GM10847 (cell line): ENCODE measurements around the gene CACNB2.

Experiments used
- POLR2A ChIP-seq: IDR thresholded peaks from 2 replicates; pipeline ENCODE4 v1.6.1; 2011; ENCODE audit not compliant: insufficient read length; ENCODE audit errors: extremely low read depth

Gene CACNB2

DNA sequence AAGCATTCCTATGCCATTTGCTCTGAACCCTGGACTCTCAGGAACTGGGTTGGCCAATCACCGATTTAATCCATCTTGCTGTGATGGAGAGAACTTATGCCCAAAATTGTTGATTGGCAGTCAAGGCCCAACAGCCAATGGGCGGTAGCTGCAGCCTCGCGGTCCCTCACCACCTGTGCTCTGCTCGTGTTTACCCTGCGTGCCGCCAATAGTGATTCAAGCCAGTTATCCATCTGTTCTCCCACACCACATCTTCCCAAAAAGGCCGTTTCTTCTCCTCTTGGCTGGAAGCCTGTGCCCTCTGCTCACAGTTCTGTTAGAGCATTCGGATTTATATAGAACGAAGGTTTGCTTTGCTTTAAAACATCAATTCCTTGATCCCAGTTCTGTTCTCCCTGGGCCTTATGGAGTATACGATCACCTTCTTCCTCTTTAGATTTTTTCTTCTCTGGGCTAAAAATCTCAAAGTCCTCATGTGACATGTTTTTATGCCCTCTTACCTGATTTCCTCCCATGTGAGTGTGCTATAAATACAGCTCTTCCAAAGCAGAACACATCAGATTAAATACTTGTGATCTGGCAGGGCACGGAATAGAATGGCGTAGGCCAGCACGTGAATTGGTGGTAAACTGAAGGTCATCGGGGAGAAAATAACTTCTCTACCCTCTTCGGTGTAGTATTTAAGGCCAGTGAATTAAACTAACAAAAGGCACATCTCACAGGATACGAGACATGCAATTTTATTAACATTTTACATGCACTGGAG lies 298.3 kb downstream of the CACNB2 start:
- TF ChIP-seq POLR2A = no peak

DNA sequence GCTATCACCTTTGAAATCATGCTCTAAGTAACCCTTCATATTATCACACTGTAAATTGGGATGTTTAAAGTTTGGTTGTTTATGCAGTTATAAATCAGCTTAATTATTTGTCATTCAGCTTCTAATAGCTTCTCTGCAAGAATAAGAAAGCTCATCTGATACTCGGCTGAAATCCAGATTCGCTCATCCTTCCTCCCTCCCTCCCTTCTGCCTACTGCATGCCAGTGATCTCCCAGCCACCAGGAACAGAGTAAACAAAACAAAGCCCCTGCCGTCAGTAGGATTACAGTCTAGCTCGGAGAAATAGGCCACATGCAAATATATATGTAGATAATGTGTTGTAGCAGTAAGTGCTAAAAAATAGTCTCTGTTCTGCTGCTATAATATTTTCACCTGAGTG lies 299.4 kb downstream of the CACNB2 start:
- TF ChIP-seq POLR2A = no peak

DNA sequence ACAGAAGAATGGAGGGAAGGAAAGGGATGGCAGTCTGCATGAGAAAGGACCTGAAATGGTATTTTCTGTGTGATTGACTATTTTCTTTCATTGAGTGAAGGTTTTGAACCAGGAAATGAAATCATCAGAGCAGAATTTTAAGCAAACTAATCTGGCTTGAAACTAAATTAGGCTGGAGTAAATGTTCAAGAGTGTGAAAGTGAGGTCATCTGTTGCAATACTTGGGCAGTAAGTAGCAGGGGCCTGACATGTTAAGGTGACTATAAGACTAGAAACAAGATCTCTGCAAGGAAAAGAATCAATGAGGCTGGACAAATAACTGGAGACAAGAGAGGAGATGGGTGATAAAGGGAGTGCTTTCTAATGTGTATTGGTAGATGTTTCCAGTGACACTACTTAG lies 306.0 kb downstream of the CACNB2 start:
- no peak for TF ChIP-seq POLR2A

DNA sequence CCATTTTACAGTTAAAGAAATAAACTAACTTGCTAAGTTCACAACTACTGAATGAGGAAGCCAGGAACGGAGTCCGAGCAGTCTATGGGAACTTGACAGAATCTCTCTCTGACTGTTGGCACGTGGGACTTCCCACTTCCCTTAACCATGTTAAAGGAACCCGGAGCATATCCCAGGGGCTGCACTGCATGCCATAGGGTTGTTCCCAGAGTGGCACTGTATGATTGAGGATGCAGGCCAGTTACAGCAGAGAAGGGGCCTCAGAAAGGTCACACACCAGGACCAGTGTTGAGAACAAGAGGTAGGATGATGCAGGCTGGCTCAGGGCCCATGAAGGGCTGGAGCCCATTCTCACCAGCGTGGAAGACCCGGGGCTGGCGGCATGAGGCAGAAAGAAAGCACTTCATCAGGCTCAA lies 309.4 kb downstream of the CACNB2 start:
- no peak for TF ChIP-seq POLR2A

DNA sequence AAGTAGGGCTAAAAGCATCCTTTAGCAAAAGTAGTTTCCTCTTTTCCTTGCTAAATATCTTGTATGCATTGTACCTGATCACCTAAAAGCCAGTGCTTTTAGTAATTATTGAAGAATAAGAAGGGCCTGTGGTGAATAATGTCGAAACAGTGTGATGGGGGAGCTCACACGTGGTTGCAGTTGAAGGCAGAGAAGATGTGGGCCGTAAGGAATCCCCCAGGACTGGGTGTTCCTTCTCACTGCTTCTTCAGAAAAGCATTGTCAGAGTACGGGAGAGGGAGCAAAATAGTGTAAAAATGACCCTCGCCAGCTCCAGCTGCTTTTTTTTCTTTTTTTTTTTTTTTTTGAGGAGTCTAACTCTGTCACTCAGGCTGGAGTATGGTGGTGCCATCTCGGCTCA lies 310.1 kb downstream of the CACNB2 start:
- TF ChIP-seq POLR2A = no peak

DNA sequence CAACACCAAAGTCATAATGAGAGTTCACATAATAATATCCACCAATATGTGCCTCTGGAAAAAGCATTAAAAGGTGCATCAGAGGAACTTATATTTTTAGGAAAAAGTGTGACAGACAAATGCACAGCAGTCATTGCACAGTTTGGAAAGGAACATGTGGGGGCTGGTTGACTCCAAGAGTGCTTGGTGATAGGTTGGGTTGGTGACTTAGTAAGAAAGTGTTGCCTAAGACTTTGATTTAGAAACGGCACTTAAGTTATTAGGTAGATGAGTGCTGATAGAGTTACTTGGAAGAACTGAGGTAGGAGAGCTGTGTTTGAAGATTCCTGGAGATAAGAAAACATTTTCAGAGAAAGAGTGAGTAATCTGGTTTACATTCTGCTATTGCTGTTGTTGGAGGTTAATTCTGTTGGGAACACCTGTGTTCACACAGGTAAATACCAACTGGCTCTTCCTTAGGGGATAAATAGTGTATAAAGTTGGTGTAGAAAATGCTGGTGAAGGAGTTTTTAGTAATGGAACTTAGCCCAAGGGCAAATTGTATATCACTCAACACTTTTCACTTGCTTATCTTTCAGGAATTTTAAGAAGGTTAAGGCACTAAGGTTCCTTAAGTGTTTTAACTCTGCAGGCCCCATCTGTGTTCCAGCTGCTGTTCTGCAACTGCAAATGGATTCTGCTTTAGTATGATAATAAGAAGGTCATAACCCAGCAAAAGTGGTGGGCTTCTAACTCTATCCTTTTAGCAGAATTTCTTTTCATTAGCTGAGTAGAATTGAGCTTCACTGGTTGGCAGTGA lies 315.1 kb downstream of the CACNB2 start:
- TF ChIP-seq POLR2A = no peak

DNA sequence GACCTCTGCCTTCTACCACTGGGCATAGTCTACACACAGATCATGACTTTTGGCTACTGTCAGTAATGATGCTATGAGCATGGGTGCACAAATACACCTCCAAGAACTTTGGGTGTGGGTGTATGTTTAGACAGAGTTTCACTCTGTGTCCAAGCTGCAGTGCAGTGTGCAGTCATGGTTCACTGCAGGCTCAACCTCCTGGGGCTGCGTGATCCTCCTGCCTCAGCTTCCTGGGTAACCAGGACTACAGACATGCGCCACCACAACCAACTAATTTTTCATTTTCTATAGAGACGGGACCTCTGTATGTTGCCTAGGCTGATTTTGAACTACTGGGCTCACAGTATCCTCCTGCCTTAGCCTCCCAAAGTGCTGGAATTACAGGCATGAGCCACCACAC lies 316.8 kb downstream of the CACNB2 start:
- TF ChIP-seq POLR2A = no peak

DNA sequence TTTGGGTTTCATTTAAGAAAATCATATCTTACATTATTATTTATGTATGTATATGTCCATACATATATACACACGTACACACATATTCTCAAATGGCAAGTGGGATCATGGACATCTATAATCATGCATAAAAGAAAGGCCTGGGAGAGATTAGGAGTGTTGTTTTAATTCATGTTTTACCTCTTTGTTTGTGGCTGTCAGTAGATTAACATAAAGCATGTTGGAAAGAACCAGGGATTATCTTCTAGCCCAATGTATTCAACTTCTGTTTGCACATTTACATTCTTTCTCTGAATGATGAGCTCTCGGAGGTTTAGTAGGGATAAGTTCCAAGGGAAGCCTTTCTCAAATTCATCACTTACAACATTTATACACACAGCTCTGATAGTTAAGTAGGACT lies 319.8 kb downstream of the CACNB2 start:
- no peak for TF ChIP-seq POLR2A

DNA sequence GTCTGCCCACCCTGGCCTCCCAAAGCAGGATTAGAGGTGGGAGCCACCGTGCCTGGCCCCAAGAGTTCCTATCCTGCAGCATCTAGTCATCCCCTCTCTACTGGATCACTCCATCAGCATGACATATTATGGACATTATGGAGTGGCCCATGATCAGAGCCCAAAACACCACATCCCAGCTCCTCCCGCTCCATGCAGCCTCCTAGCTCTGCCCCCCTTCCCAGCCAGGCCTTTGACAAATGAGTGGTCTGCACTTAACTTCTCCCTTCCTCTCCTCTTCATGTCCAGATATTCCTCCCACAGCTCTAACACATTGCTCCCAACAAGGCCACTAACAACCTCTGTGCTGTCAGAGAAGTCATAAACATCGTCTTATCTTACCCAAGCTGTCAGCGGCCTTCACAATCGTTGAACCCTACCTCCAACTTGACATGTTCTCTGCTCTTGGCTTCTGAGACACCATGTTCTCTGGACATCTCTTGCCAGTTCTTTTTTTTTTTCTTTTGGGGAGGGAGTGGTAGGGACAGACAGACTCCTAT lies 323.5 kb downstream of the CACNB2 start:
- no peak for TF ChIP-seq POLR2A

DNA sequence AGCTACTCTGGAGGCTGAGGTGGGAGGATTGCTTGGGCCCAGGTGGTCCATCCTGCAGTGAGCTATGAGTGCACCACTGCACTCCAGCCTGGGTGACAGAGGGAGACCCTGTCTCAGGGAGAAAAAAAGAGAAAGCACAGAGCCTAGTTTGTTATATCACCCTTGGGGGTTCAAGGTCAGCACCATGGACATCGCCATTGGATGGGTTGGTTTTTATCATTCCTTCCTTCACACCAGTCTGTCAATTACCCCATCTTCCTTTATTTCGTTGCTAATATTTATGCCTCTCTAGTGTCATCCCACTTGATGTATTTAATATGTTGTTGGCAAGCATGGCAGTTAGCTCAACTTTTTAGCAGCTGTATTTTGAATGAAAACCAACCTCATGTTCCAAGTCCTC lies 328.9 kb downstream of the CACNB2 start:
- no peak for TF ChIP-seq POLR2A

DNA sequence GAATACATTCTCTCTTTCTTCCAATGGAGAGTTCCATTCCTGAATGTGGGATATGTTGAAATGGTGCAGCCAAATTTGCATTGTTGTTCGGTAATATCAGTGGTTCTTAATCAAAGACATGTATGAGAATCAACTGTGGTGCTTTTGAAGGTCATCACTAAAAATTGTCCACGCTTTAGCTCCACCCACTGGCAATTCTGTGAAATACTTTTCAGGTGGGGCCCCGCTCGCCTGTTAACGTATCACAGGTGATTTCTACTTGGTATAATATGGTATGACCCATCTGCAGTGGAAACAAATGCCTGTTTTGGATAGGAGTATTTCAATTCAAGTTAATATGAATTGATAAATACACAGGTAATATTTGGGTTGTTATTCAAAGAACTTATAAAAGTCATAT lies 332.8 kb downstream of the CACNB2 start:
- no peak for TF ChIP-seq POLR2A

DNA sequence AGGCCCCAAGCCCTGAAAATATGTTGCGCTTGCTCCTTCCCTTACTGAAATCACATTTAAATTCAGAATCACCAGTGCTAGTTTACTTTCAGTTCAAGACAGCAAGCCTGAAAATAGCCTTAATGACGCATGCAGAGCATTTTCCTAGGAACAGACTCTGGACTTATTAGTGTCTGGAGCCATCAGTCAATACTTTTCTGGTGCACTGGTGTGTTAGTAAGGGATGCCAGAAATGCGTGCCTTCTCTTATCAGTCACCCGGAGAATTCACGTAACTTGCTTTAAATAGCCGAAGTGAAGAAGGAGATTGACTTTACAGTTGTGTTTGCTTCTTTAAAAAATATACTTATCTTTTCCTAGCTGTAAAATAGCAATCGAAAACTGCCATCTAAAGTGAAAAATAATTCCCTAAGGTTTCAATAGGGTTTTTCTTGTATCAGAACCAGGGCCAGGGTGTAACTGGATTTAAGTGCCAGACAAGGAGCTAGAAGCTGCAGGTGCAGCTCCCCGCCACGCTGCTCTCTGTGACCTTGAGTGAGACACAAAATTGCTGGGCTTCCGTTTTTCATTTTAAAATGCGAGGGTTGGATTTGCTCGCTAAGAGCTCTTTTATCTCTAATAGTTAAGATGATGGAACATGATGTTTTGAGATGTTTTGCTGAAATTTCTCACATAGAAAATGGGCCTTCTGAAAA lies 333.3 kb downstream of the CACNB2 start:
- no peak for TF ChIP-seq POLR2A

DNA sequence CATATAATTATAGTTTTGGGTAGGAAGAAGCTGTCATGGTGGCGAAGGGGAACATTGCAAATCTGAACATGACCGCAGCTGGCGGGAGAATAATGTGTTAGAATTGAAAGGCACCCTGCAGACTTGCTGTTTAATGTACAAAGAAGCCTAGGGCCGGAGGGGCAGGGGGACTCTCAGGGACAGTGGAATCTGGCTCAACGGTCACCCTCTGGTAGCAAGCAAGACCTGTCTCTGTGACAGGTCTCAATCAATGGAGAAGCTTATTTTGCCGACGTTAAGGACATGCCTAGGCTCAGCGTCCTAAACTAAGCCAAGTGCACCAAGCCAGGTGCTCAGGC lies 333.9 kb downstream of the CACNB2 start:
- TF ChIP-seq POLR2A = no peak

DNA sequence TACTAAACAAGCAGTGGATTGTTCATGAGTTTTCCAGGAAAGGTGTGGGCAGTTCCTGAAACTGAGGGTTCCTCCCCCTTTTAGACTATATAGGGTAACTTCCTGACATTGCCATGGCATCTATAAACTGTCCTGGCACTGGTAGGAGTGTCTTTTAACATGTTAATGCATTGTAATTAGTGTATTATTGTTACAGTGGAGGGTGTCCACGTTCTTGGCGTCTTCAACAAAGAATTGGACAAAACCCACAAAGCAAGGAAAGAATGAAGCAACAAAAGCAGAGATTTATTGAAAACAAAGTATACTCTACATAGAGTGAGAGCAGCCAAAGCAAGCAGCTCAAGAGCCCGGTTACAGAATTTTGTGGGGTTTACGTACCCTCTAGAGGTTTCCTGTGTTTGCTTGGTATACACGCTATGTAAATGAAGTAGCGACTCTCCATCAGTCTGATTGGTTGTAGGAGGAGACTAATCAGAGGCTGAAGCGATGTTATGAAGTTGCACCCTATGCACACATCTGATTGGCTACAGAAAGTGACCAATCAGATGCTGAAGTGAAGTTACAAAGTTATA lies 335.9 kb downstream of the CACNB2 start:
- TF ChIP-seq POLR2A = no peak

DNA sequence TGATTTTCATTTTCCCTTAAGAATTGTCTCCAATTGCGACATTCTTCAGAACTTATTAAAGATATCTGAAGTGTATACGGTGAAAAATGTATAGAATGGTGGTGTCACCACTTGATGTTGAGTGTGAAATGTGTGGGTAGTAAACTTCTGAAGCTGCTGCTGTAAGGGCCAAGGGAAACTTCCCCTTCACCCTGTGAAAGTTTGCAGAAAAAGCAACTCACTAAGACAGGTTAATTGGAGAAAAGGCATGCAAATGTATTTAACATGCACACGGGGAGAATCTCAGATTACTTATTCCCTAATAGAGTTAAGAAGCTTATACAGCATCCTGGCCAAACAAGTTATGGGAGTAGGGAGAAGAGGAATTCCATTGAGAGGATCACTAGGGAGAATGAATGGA lies 338.1 kb downstream of the CACNB2 start:
- TF ChIP-seq POLR2A = no peak
